ENCODE measurements around the gene CFAP65.
A peak's percentile ranks its signal among the peaks of the same experiment; 100 is the strongest.

Gene CFAP65

GRCh38 chr2:218986148-218986761, 55.1 kb downstream of the CFAP65 start:
- Histone ChIP-seq H3K27me3 (peaks cover 99 to 100% (median 100%) of the 10 kb centered on the region in 11 experiments), H4K20me1 (peaks cover 0 to 96% (median 56%) of the 10 kb centered on the region in 11 experiments; a peak in 16 of 22 replicates), H3K9me3 (replicated peaks in 1 of 11) (peaks cover 0 to 10% (median 5%) of the 10 kb centered on the region in 11 experiments; a peak in 7 of 22 replicates), H3K9ac (no peak overlapping the region), H3K4me2 (no peak overlapping the region), H3K27ac (no peak overlapping the region), H3K4me1 (peaks cover 8 to 12% (median 10%) of the 10 kb centered on the region in 10 experiments; a peak in 16 of 20 replicates), H3K4me3 (no peak overlapping the region), H3K36me3 (no peaks in the 10 kb centered on the region)
- TF ChIP-seq Cebpa-rat (IDR thresholded peaks at IDR 0.05) = no peak

- no peaks in the 10 kb centered on the region for H3K36me3 ChIP-seq
- peak overlapping the region in 1 of 10 experiments; percentile 7; a peak in 1 of 20 replicates for H3K4me3 ChIP-seq
- peaks cover 0 to 95% (median 61%) of the 10 kb centered on the region in 11 experiments; a peak in 16 of 22 replicates for H4K20me1 ChIP-seq
- peaks cover 99 to 100% (median 100%) of the 10 kb centered on the region in 11 experiments for H3K27me3 ChIP-seq
- H3K4me2 ChIP-seq = peak overlapping the region in 4 of 11 experiments; percentile 22 to 33 (median 28); a peak in 4 of 22 replicates
- H3K4me1 ChIP-seq = peaks cover 8 to 16% (median 10%) of the 10 kb centered on the region in 10 experiments; a peak in 16 of 20 replicates
- no peak overlapping the region for H3K9ac ChIP-seq
- no peak overlapping the region for H3K27ac ChIP-seq
- H3K9me3 ChIP-seq (replicated peaks in 1 of 11) = peaks cover 0 to 10% (median 5%) of the 10 kb centered on the region in 11 experiments; a peak in 7 of 22 replicates
- TF ChIP-seq Cebpa-rat (IDR thresholded peaks at IDR 0.05) = no peak
These were observed 55.8 kb downstream of the CFAP65 start for GRCh38 chr2:218985325-218986091.

- Histone ChIP-seq H3K4me2 (peak within 1 kb of the TSS; percentile 45 to 88 (median 62)), H3K27me3 (peaks cover 96 to 100% (median 99%) of the 10 kb centered on the region in 11 experiments), H3K4me3 (peak within 1 kb of the TSS in 9 of 10 experiments; percentile 21 to 51 (median 29); a peak in 11 of 20 replicates), H4K20me1 (peaks cover 0 to 89% (median 61%) of the 10 kb centered on the region in 11 experiments; a peak in 16 of 22 replicates), H3K9me3 (replicated peaks in 1 of 11) (peaks cover 0 to 10% (median 5%) of the 10 kb centered on the region in 11 experiments; a peak in 7 of 22 replicates), H3K4me1 (peaks cover 8 to 16% (median 10%) of the 10 kb centered on the region in 10 experiments; a peak in 16 of 20 replicates), H3K27ac (no peak within 1 kb of the TSS), H3K36me3 (no peaks in the 10 kb centered on the region), H3K9ac (no peak within 1 kb of the TSS; a peak in 1 of 22 replicates)
- TF ChIP-seq Cebpa-rat (IDR thresholded peaks at IDR 0.05) = no peak
These were observed 56.3 kb downstream of the CFAP65 start, which contains the start of gene FEV for GRCh38 chr2:218985021-218985324. FEV (minus strand) TSS chr2:218985184; CDS start chr2:218985075, 109 bp downstream.

GRCh38 chr2:218984239-218985020, 56.9 kb downstream of the CFAP65 start:
- peaks cover 96 to 100% (median 99%) of the 10 kb centered on the region in 11 experiments for H3K27me3 ChIP-seq
- H3K36me3 ChIP-seq = no peaks in the 10 kb centered on the region
- H3K27ac ChIP-seq = no peak overlapping the region
- no peak overlapping the region; a peak in 1 of 22 replicates for H3K9ac ChIP-seq
- peaks cover 8 to 16% (median 10%) of the 10 kb centered on the region in 10 experiments; a peak in 16 of 20 replicates for H3K4me1 ChIP-seq
- TF ChIP-seq Cebpa-rat (IDR thresholded peaks at IDR 0.05) = no peak
- peak overlapping the region; percentile 45 to 88 (median 62) for H3K4me2 ChIP-seq
- peak overlapping the region in 9 of 10 experiments; percentile 21 to 51 (median 29); a peak in 11 of 20 replicates for H3K4me3 ChIP-seq
- peaks cover 0 to 10% (median 5%) of the 10 kb centered on the region in 11 experiments; a peak in 7 of 22 replicates for H3K9me3 ChIP-seq (replicated peaks in 1 of 11)
- H4K20me1 ChIP-seq = peaks cover 0 to 87% (median 61%) of the 10 kb centered on the region in 11 experiments; a peak in 16 of 22 replicates

DNA sequence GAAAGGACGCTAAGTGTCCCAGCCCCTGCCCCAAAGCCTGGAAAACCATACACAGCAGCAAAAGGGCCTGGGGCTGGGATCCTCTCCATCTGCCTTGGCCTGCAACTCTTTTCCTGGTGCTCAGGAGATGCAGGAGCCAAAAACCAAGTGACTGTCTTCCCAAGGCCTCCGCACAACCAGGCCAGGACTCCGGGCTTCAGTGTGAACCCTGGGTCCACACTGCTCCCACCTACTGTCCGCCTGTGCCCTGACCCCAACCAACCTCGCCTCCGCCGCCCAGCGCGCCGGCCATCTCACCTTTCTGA, 57.4 kb downstream of the CFAP65 start:
- Histone ChIP-seq H3K27me3 (peaks cover 91 to 100% (median 97%) of the 10 kb centered on the region in 11 experiments), H3K9me3 (replicated peaks in 1 of 11) (peaks cover 0 to 10% (median 5%) of the 10 kb centered on the region in 11 experiments; a peak in 7 of 22 replicates), H3K36me3 (no peaks in the 10 kb centered on the region), H3K4me2 (peak overlapping the region in 10 of 11 experiments; percentile 45 to 88 (median 65); a peak in 16 of 22 replicates), H3K4me3 (peak overlapping the region in 6 of 10 experiments; percentile 21 to 51 (median 33); a peak in 6 of 20 replicates), H4K20me1 (peaks cover 0 to 84% (median 60%) of the 10 kb centered on the region in 11 experiments; a peak in 16 of 22 replicates), H3K27ac (no peak overlapping the region), H3K4me1 (peaks cover 8 to 16% (median 10%) of the 10 kb centered on the region in 10 experiments; a peak in 16 of 20 replicates), H3K9ac (no peak overlapping the region)
- no peak for TF ChIP-seq Cebpa-rat (IDR thresholded peaks at IDR 0.05)

DNA sequence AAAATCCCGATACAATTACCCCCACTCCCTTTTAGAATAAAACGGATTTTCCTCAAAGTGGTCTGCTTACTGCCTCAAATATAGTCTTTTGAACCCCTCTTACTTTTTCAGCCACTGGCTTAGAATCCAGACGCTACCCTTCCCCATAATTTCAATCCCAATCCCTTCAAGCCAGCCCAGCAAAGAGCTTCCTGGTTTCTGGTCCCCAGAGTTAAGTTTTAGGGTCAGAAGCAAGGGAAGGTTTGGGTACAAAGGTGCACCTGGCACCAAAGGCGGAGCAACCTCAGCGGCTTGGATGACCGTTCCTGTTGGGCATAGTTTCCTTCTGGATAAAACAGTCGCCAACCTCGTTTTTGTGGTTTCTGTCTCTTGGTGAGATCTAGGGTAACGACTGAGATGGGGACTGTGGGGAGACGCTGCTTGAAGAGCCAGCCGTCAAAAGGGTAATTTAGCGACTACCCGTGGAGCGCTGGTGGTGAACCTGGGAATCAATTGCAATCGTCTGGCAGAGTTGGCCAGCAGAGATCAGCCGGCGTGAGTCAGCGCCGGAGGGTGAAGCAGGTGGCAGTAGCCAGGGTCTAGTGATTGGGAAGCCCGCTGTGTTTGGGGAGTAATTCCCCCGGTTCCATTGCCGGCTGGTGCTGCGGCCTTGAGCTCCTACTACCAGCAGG, 57.9 kb downstream of the CFAP65 start:
- H4K20me1 ChIP-seq = peaks cover 0 to 79% (median 55%) of the 10 kb centered on the region in 11 experiments; a peak in 16 of 22 replicates
- peaks cover 8 to 16% (median 10%) of the 10 kb centered on the region in 10 experiments; a peak in 16 of 20 replicates for H3K4me1 ChIP-seq
- H3K27me3 ChIP-seq = peaks cover 86 to 100% (median 96%) of the 10 kb centered on the region in 11 experiments
- TF ChIP-seq Cebpa-rat (IDR thresholded peaks at IDR 0.05) = no peak
- no peak overlapping the region for H3K4me2 ChIP-seq
- H3K9me3 ChIP-seq (replicated peaks in 1 of 11) = peaks cover 0 to 10% (median 5%) of the 10 kb centered on the region in 11 experiments; a peak in 7 of 22 replicates
- H3K36me3 ChIP-seq = no peaks in the 10 kb centered on the region
- peak overlapping the region in 1 of 10 experiments; percentile 51; a peak in 1 of 20 replicates for H3K4me3 ChIP-seq
- no peak overlapping the region for H3K9ac ChIP-seq
- H3K27ac ChIP-seq = no peak overlapping the region

DNA sequence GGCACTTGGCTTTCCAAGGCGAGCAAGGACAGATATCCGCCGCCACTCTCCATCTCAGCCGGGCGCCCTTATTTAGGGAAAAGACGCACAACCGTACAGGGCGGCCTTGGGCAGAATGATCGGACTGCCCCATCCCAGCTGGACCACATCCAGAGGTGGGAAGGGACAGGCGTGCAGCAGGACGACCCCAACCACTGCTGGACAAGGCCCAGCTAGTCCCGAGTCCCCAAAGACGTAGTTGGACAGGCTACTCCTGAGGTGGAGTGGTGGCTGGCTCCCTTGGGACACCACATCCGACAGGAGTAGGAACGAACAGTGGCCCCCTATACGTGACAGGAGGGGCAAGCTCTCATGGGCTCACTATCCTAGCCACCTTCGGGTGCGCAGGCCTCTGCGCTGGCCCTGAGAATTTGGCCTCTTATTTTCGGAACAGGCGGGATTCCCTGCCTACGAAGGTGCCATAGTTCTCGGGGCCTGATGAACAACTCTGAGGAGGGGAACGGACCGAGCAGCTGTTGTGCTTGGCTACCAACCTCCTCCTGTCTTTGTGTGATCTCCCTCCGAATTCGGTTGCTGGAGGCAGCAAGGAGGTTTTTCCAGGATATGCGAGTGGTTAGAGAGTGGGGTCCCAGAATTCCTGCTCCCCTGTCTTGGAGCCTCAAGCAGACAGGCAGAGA, 58.6 kb downstream of the CFAP65 start:
- peaks cover 0 to 72% (median 53%) of the 10 kb centered on the region in 11 experiments; a peak in 16 of 22 replicates for H4K20me1 ChIP-seq
- H3K9me3 ChIP-seq (replicated peaks in 1 of 11) = peaks cover 0 to 10% (median 5%) of the 10 kb centered on the region in 11 experiments; a peak in 7 of 22 replicates
- H3K36me3 ChIP-seq = no peaks in the 10 kb centered on the region
- TF ChIP-seq Cebpa-rat (IDR thresholded peaks at IDR 0.05) = no peak
- H3K9ac ChIP-seq = no peak overlapping the region
- no peak overlapping the region for H3K4me3 ChIP-seq
- peaks cover 79 to 99% (median 94%) of the 10 kb centered on the region in 11 experiments for H3K27me3 ChIP-seq
- H3K27ac ChIP-seq = no peak overlapping the region
- H3K4me1 ChIP-seq = peaks cover 8 to 16% (median 10%) of the 10 kb centered on the region in 10 experiments; a peak in 16 of 20 replicates
- H3K4me2 ChIP-seq = no peak overlapping the region
